Ovary (tissue), 10 donors: ENCODE measurements around the gene RPP25L. TPM values are rescaled to one million over a fixed set of nuclear protein-coding genes. Genes with fewer than 3 reads are reported as not detected.

Source experiments
- DNase-seq, 5 donors: peaks; one replicate each; pipeline ENCODE4 v3.0.0-alpha.2; 2019 to 2020
- H3K27ac ChIP-seq, 2 donors: fragments of 200-600 bp; one replicate each; pipeline versions ENCODE4 v1.5.1 to v1.8.0; 2019 to 2022
- H3K27me3 ChIP-seq: fragments of 200-600 bp; one replicate; pipeline ENCODE4 v1.8.0; 2022
- H3K36me3 ChIP-seq: fragments of 200-600 bp; sonication (generic); one replicate; pipeline ENCODE4 v1.5.1; 2019
- H3K4me1 ChIP-seq: one replicate; pipeline ENCODE4 v1.8.1; 2013; ENCODE audit warnings: mild to moderate bottlenecking, moderate library complexity; ENCODE audit not compliant: insufficient read depth
- H3K4me3 ChIP-seq: fragments of 200-600 bp; sonication (generic); one replicate; pipeline ENCODE4 v1.5.1; 2017
- H3K9me3 ChIP-seq, 2 donors: fragments of 200-600 bp in 1 of 2; sonication (generic) in 1 of 2; one replicate each; pipeline versions ENCODE4 v1.5.1 to v1.8.1; 2013 to 2019; ENCODE audit warnings: mild to moderate bottlenecking in 1 of 2, moderate library complexity in 1 of 2
- EP300 ChIP-seq: sonication (generic); formaldehyde crosslinking; IDR thresholded peaks from one replicate; pipeline ENCODE4 v1.6.1; 2017; ENCODE audit warnings: antibody characterized with exemption
- POLR2A ChIP-seq: fragments of 450-650 bp; IDR thresholded peaks from one replicate; pipeline ENCODE4 v1.6.1; 2017; ENCODE audit warnings: antibody characterized with exemption, mild to moderate bottlenecking, moderate library complexity
- WGBS, 3 donors: extraction: QIAGEN DNeasy Blood & Tissue Kit in 1 of 3; methylation state at CpG; one replicate each; pipeline versions ENCODE4 v1.1.5 to v1.1.7; 2013 to 2017; 5-methylcytosine and 5-hydroxymethylcytosine counted together
- intact Hi-C, 4 donors: fragments of 100-400 bp; cut with DNase I; formaldehyde crosslinking; loops; one replicate each; pipeline versions ENCODE4 v1.11.0 to v1.15.1; 2022 to 2023
- long read RNA-seq, 3 donors: library from polyadenylated mRNA in 2 of 3; unstranded in 2 of 3; transcript quantifications; one replicate each; pipeline ENCODE4 v2.0.0 and lab custom pipeline, GENCODE V29; 2021 to 2026
- polyA plus RNA-seq, 2 donors: library from polyadenylated mRNA; stranded (reverse); fragments of 200-250 nt in 1 of 2; fragments of 350-450 nt in 1 of 2; fragmentation: Illumina TruSeq in 1 of 2; extraction: RNeasy Lipid Tissue Mini Kit (QIAGEN cat#74804) in 1 of 2; gene quantifications; one replicate each; pipeline ENCODE4 v1.2.3, GENCODE V29; 2013 to 2014
- total RNA-seq, 7 donors: library from RNA; depleted of rRNA in 2 of 7; stranded (reverse); fragments of >200 nt in 2 of 7; fragmentation: NEBNext Ultra II Directional in 3 of 7; extraction: Animal tissue kit (Norgen Biotek cat#: 25700) in 3 of 7; gene quantifications; one replicate each; pipeline versions ENCODE4 v1.1.0 to v1.2.4, GENCODE V29; 2016 to 2023
- TF ChIP-seq, protein P1 (sequence below), 3 donors: fragments of 450-650 bp in 2 of 3; fragments of 200-600 bp in 1 of 3; IDR thresholded peaks; one replicate each; pipeline versions ENCODE4 v1.5.1 to v1.8.0; 2016 to 2022; ENCODE audit warnings: antibody characterized with exemption in 3 of 3, mild to moderate bottlenecking in 1 of 3
- donor health status: DM: no; HTN: no; CAD: no; lungs with moderate emphysema.
- donor health status: DM: no; HTN: no; CAD: no.
- donor health status: Bipolar disorder and iron deficiency.
- donor health status: DM: yes; HTN: yes; CAD: no.
- donor health status: DM: no; HTN: no; CAD: no.
- donor health status: DM: yes; HTN: yes; CAD: no.

The RPP25L gene
- 10 to 100 TPM; 14.4 to 26.0 (median 20.6) TPM for total RNA-seq
- polyA plus RNA-seq: 10 to 100 TPM in 1 of 2 donors, 1 to 10 TPM in 1; 5.4 to 28.8 TPM
- long read RNA-seq, donor 1, transcript RPP25L-202 (2 exons, 888 nt): major isoform, 7 of 14 reads
- long read RNA-seq, donor 1, partial matches to known transcripts: 0 of 14 reads
- long read RNA-seq, donor 1, other reads (novel, unspliced or antisense): 6 of 14 reads
- long read RNA-seq, donor 2, transcript RPP25L-201 (2 exons, 1,092 nt): minor isoform, 5 of 27 reads
- long read RNA-seq, donor 2, transcript RPP25L-202 (2 exons, 888 nt): major isoform, 14 of 27 reads
- long read RNA-seq, donor 2, partial matches to known transcripts: 8 of 27 reads
- long read RNA-seq, donor 2, other reads (novel, unspliced or antisense): 0 of 27 reads
- long read RNA-seq, donor 3, transcript RPP25L-202 (2 exons, 888 nt): major isoform, 18 of 22 reads
- long read RNA-seq, donor 3, partial matches to known transcripts: 4 of 22 reads
- long read RNA-seq, donor 3, other reads (novel, unspliced or antisense): 0 of 22 reads

DNA sequence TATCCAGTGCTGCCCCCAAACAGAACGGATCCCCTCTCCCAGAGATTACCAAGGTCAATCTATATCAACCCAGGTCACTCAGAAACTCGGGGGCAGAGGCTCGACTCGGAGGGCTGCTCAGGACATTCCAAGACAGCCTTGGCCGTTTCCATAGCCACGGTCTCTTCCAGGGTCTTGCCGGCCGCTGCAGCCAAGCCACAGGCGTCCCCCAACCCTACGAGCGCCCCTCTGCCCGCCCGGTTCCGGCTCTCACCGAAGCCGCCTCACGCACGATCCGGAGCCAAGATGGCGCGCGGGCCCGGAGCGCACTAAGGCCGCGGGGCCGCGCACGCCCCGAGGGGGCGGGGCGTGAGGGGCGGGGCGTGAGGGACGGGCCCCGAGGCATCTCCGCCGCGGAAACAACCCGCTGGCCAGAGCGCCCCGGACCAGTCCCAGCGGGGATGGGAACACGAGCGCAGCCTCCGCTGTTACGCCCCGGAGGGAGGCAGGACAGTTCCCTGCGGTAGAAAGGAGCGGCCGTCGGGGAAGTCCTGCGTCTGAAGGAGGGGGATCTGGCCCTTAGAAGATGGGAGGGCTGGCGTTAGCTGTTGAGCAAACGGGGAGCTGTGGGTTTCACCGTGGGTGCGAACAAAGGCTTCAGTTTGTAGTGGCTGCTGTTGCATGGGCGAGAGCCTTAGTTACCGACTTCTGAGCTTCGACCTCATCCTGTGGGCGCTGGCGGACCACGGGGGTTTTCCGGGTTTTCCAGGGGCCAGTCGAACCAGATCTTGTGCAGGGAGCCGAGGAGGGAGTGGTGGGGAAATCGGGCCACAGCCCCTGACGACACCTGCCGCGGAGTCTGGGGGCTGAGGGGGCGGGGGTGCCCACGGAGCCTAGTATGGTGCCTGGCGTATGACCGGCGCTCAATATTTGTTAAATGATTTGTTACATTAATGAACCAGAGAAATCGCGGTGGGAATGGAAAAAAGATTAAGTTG, at the start of gene RPP25L:
TSS of gene RPP25L (minus strand) at position 287 of the 977 bp plus-strand sequence. CDS start 801 bp downstream, outside the sequence.
- 0 to 1% (median 1%) methylated on average over 51 to 77 of the region's 77 CpGs for WGBS, 3 donors
- intact Hi-C loops: no loop called here

DNA sequence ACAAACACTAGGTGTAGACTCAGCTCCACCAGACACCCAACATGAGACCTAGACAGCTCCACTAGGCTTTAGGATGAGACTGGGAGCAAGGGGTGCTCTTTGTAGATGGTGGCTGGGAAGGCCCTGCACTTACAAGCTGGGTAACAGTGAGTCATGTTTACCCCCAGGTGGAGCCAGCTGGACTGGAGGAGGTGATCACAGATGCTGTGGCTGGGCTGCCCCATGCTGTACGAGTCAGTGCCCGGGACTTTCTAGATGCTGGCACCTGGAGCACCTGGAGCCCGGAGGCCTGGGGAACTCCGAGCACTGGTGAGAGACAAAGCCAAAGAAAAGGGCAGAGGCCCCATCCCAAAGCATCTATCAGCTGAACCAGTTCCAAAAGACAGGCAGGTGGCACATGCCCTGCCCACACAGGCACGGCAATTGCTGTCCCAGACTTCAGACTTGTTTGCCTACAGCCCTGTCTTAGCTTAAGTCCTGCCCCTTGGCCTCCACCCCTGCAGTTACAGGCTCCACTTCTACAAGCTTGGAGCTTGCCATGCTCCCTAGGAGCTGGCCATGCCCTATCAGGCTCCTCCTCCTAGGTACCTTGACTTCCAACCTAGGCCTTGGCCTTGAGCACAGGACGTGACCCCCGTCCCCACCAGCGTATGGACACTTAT, 47.8 kb upstream of the RPP25L start:
- TF ChIP-seq, protein P1, sequence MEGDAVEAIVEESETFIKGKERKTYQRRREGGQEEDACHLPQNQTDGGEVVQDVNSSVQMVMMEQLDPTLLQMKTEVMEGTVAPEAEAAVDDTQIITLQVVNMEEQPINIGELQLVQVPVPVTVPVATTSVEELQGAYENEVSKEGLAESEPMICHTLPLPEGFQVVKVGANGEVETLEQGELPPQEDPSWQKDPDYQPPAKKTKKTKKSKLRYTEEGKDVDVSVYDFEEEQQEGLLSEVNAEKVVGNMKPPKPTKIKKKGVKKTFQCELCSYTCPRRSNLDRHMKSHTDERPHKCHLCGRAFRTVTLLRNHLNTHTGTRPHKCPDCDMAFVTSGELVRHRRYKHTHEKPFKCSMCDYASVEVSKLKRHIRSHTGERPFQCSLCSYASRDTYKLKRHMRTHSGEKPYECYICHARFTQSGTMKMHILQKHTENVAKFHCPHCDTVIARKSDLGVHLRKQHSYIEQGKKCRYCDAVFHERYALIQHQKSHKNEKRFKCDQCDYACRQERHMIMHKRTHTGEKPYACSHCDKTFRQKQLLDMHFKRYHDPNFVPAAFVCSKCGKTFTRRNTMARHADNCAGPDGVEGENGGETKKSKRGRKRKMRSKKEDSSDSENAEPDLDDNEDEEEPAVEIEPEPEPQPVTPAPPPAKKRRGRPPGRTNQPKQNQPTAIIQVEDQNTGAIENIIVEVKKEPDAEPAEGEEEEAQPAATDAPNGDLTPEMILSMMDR (IDR thresholded peaks at IDR 0.05): no peak
- TF ChIP-seq EP300: no peak
- TF ChIP-seq POLR2A: no peak
- no peaks in the 10 kb centered on the region for H3K9me3 ChIP-seq
- no peak for DNase-seq
- H3K27me3 ChIP-seq: no peaks in the 10 kb centered on the region
- peaks cover 6% of the 10 kb centered on the region for H3K4me1 ChIP-seq
- WGBS, 3 donors: 86 to 91% (median 89%) methylated on average over 8 of the region's 8 CpGs
- H3K27ac ChIP-seq: no peak overlapping the region
- intact Hi-C loops: loop anchor here in 1 of 4 donors (10.0 kb wide), 1 partner anchor 1495 kb away; the partner anchor contains the start of gene B4GALT1
- H3K4me3 ChIP-seq: no peak overlapping the region
- H3K36me3 ChIP-seq: no peaks in the 10 kb centered on the region

More for the DNA sequence above, at the start of gene RPP25L:
- Histone ChIP-seq H3K27me3 (no peaks in the 10 kb centered on the region), H3K4me1 (peaks cover 9% of the 10 kb centered on the region), H3K27ac (peak within 1 kb of the TSS; percentile 61 to 82), H3K4me3 (peak within 1 kb of the TSS; percentile 64), H3K9me3 (no peaks in the 10 kb centered on the region), H3K36me3 (no peaks in the 10 kb centered on the region)
- peak; percentile 84 to 89 (median 87) for DNase-seq
- TF ChIP-seq EP300 (no peak), POLR2A (peak; percentile 76)

- Histone ChIP-seq H3K36me3 (no peaks in the 10 kb centered on the region), H3K27ac (no peak overlapping the region), H3K27me3 (no peaks in the 10 kb centered on the region), H3K9me3 (no peaks in the 10 kb centered on the region), H3K4me3 (no peak overlapping the region), H3K4me1 (peaks cover 16% of the 10 kb centered on the region)
- no peak for DNase-seq
- WGBS, 3 donors: 83 to 95% (median 90%) methylated on average over 14 of the region's 14 CpGs
- intact Hi-C loops: no loop called here
- TF ChIP-seq, protein P1 (IDR thresholded peaks at IDR 0.05): no peak
- TF ChIP-seq POLR2A: no peak
- TF ChIP-seq EP300: no peak
Measured at GRCh38 chr9:34658461-34658860, 46.6 kb upstream of the RPP25L start.

- no peak overlapping the region for H3K27ac ChIP-seq
- no peak for DNase-seq
- no peaks in the 10 kb centered on the region for H3K36me3 ChIP-seq
- peaks cover 29% of the 10 kb centered on the region for H3K4me1 ChIP-seq
- H3K27me3 ChIP-seq: no peaks in the 10 kb centered on the region
- TF ChIP-seq EP300 (no peak), POLR2A (no peak)
- TF ChIP-seq, protein P1 (IDR thresholded peaks at IDR 0.05): no peak
- intact Hi-C loops: no loop called here
- WGBS, 3 donors: 90 to 96% (median 91%) methylated on average over 5 of the region's 5 CpGs
- H3K4me3 ChIP-seq: no peak overlapping the region
- no peaks in the 10 kb centered on the region for H3K9me3 ChIP-seq
Measured at GRCh38 chr9:34656992-34657391, 45.1 kb upstream of the RPP25L start.
